DND-41 (cell line): ENCODE data around the gene PTPN6.

ENCODE experiments used
- ATAC-seq: fragments of 200-7000 bp; cut with Tn5 transposase; 3 replicates; pipeline ENCODE4 v1.9.1; 2021; ENCODE audit warnings: low read depth; ENCODE audit not compliant: insufficient read depth
- DNase-seq: peaks from one replicate; pipeline ENCODE4 v3.0.0-alpha.2; 2020
- H2AFZ ChIP-seq: 2 replicates; pipeline ENCODE4 v1.6.0; 2012; ENCODE audit warnings: low read depth, low read length
- H3K27ac ChIP-seq: 2 replicates; pipeline ENCODE4 v1.5.1; 2012; ENCODE audit warnings: low read length, inconsistent platforms
- H3K27me3 ChIP-seq: fragments of 200-600 bp; sonication (generic); 2 replicates; pipeline ENCODE4 v1.6.0; 2012; ENCODE audit warnings: low read length, mild to moderate bottlenecking, inconsistent platforms; ENCODE audit not compliant: insufficient read depth, poor library complexity
- H3K36me3 ChIP-seq: 2 replicates; pipeline ENCODE4 v1.5.1; 2012; ENCODE audit warnings: low read length, inconsistent platforms; ENCODE audit not compliant: insufficient read depth
- H3K4me1 ChIP-seq: 2 replicates; pipeline ENCODE4 v1.5.1; 2012; ENCODE audit warnings: mild to moderate bottlenecking, low read length; ENCODE audit not compliant: insufficient read depth
- H3K4me2 ChIP-seq: 2 replicates; pipeline ENCODE4 v1.6.0; 2012; ENCODE audit warnings: mild to moderate bottlenecking, moderate library complexity, low read length, inconsistent platforms; ENCODE audit not compliant: insufficient read depth
- H3K4me3 ChIP-seq, 2 experiments: fragments of 200-600 bp in 1 of 2; shearing (Covaris generic) in 1 of 2; 2 replicates each; pipeline ENCODE4 v1.5.1; 2012 to 2016; ENCODE audit warnings: inconsistent platforms in 2 of 2, low read length in 2 of 2, mild to moderate bottlenecking in 2 of 2, low read depth in 1 of 2, moderate library complexity in 1 of 2
- H3K79me2 ChIP-seq: 2 replicates; pipeline ENCODE4 v1.6.0; 2012; ENCODE audit warnings: low read length, inconsistent platforms; ENCODE audit not compliant: insufficient read depth
- H3K9ac ChIP-seq: 2 replicates; pipeline ENCODE4 v1.6.0; 2012; ENCODE audit warnings: low read depth, mild to moderate bottlenecking, inconsistent platforms, low read length, moderate library complexity
- H3K9me3 ChIP-seq: 2 replicates; pipeline ENCODE4 v1.5.1; 2012; ENCODE audit warnings: low read length, moderate library complexity, mild to moderate bottlenecking, inconsistent platforms; ENCODE audit not compliant: insufficient read depth, severe bottlenecking
- H4K20me1 ChIP-seq: 2 replicates; pipeline ENCODE4 v1.6.0; 2012; ENCODE audit warnings: low read length; ENCODE audit not compliant: insufficient read depth
- EZH2 ChIP-seq: IDR thresholded peaks from 3 replicates; pipeline ENCODE4 v1.6.1; 2012; ENCODE audit warnings: borderline replicate concordance, low read depth, mild to moderate bottlenecking, moderate library complexity, low read length, inconsistent platforms; ENCODE audit not compliant: severe bottlenecking
- TF ChIP-seq, protein P1 (sequence below): IDR thresholded peaks from 2 replicates; pipeline ENCODE4 v1.5.1; 2012; ENCODE audit warnings: borderline replicate concordance, low read length, moderate library complexity, mild to moderate bottlenecking; ENCODE audit not compliant: poor library complexity, severe bottlenecking; ENCODE audit errors: extremely low read depth

PTPN6 gene

DNA sequence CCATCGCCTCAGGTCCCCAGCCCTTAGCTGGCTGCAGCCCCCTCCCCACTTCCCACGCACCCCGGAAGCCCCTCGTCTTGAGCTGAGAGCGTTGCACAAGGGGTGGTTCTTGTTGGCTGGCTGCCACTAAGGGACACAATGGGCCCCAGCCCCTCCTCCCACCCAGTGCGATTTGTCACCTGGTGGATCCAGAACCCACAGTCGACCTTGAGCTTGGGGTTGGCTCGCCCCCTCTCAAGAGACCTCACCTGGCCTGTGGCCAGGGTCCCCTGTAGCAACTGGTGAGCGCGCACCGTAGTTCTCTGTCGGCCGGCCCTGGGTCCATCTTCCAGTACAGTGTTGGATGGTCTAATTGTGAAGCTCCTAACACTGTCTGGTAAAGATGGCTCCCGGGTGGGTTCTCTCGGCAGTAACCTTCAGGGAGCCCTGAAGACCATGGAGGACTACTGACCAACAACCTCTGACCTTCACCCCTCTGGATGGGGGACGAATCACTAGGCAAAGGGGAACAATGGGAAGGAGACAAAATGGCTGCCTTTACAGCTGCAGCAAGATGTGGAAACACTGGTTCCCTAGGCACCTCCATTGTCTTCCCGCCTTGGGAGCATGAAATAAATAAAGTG lies 12.7 kb downstream of the PTPN6 start:
- H3K4me3 ChIP-seq, result no peak overlapping the region

DNA sequence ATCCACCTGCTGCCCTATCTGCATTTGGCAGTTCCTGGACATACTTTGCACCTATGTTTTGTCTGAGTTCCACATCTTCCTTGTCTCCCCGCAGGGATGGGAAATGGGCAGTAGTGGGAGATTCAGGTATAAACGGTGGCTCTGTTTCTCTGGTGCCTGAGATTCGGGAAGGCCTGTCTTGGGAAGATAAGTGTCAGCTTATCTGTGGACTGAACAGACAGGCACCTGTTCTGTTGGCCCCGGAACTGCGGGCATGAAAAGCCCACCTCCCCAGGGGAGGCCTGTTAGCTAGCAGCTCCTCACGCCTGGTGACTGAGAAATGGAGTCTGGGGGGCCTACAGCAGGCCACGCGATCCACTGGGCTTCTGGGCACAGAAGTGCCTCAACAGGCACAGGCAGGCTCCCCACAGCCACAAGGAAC lies 13.5 kb downstream of the PTPN6 start:
- Histone ChIP-seq H2AFZ (no peak overlapping the region; the same call in 1 of the 2 replicates), H4K20me1 (peaks cover 4% of the 10 kb centered on the region; the same call in 1 of the 2 replicates), H3K9me3 (no peaks in the 10 kb centered on the region), H3K79me2 (peaks cover 20% of the 10 kb centered on the region), H3K36me3 (peaks cover 51% of the 10 kb centered on the region), H3K4me2 (no peak overlapping the region), H3K4me3 (no peak overlapping the region), H3K9ac (0 out of 2 replicates have a peak overlapping the region, but pooled peaks have one; percentile 13), H3K27me3 (no peaks in the 10 kb centered on the region), H3K4me1 (peaks cover 25% of the 10 kb centered on the region), H3K27ac (peak overlapping the region; percentile 62)
- no peak for DNase-seq
- TF ChIP-seq, protein P1, sequence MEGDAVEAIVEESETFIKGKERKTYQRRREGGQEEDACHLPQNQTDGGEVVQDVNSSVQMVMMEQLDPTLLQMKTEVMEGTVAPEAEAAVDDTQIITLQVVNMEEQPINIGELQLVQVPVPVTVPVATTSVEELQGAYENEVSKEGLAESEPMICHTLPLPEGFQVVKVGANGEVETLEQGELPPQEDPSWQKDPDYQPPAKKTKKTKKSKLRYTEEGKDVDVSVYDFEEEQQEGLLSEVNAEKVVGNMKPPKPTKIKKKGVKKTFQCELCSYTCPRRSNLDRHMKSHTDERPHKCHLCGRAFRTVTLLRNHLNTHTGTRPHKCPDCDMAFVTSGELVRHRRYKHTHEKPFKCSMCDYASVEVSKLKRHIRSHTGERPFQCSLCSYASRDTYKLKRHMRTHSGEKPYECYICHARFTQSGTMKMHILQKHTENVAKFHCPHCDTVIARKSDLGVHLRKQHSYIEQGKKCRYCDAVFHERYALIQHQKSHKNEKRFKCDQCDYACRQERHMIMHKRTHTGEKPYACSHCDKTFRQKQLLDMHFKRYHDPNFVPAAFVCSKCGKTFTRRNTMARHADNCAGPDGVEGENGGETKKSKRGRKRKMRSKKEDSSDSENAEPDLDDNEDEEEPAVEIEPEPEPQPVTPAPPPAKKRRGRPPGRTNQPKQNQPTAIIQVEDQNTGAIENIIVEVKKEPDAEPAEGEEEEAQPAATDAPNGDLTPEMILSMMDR, result no peak
- TF ChIP-seq EZH2, result no peak
- ATAC-seq, result peak; percentile 14

More for the DNA sequence above, 12.7 kb downstream of the PTPN6 start:
- DNase-seq, result no peak
- TF ChIP-seq, protein P1, result no peak
- no peak for TF ChIP-seq EZH2
- H2AFZ ChIP-seq, result no peak overlapping the region
- ATAC-seq, result no peak
- H3K4me1 ChIP-seq, result peaks cover 26% of the 10 kb centered on the region
- peak overlapping the region; percentile 43; the same call in 1 of the 2 replicates for H3K27ac ChIP-seq
- H3K36me3 ChIP-seq, result peaks cover 46% of the 10 kb centered on the region
- H3K27me3 ChIP-seq, result no peaks in the 10 kb centered on the region
- no peaks in the 10 kb centered on the region for H3K9me3 ChIP-seq
- peaks cover 4% of the 10 kb centered on the region; the same call in 1 of the 2 replicates for H4K20me1 ChIP-seq
- no peak overlapping the region for H3K4me2 ChIP-seq
- peaks cover 13% of the 10 kb centered on the region for H3K79me2 ChIP-seq
- H3K9ac ChIP-seq, result no peak overlapping the region

DNA sequence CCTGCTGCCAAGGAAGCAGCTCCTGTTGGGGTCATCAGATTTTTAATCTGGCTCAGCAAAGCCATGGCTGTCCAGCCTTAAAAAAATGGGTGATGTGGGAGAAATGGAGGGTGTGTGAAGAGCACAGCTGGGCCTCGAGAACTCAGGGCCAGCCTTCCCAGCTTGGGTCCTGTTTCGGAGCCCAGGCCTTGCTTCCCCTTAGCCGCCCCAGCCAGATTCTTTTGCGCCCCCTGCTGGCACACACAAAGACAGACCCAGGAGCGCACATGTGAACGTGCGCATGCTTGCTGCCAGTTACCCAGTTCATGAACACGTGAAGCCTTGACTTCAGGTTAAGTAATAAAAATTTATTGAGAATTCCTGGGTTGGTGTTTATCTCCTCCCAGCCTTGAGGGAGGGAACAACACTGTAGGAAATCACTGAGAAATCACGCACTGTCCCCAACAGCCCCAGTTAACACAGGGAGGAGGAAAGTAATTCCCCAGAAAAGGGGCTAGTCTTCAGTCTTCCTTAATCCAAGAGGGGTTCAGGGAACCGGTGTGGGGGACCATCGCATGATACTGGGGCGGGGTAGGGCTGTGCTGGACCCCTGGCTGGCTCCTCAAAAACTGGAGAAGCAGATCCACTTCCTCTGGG lies 14.0 kb downstream of the PTPN6 start:
- Histone ChIP-seq H4K20me1 (peaks cover 4% of the 10 kb centered on the region; the same call in 1 of the 2 replicates), H3K4me2 (no peak overlapping the region), H3K27me3 (no peaks in the 10 kb centered on the region), H3K27ac (peak overlapping the region; percentile 62), H3K4me1 (peaks cover 23% of the 10 kb centered on the region), H3K9me3 (no peaks in the 10 kb centered on the region), H3K4me3 (no peak overlapping the region), H2AFZ (no peak overlapping the region; the same call in 1 of the 2 replicates), H3K79me2 (peaks cover 26% of the 10 kb centered on the region), H3K36me3 (peaks cover 55% of the 10 kb centered on the region), H3K9ac (0 out of 2 replicates have a peak overlapping the region, but pooled peaks have one; percentile 19)
- ATAC-seq (peak; percentile 89), DNase-seq (peak; percentile 82)
- TF ChIP-seq EZH2, result no peak
- TF ChIP-seq, protein P1, result peak; percentile 91
